ENCODE results near the gene NOXO1. TPM values are rescaled to one million over a fixed set of nuclear protein-coding genes. Genes with fewer than 3 reads are reported as not detected.

NOXO1 gene
- total and polyA plus RNA-seq, 10 of the 15 experiments (the other 5 are each of a cell fraction or from before 2014, with no cell fraction given) = 0.09 to 0.76 (median 0.26) TPM; not detected in 4

- TF ChIP-seq RELB (IDR thresholded peaks at IDR 0.05; ENCODE audit: low read depth) (no peak), FOXM1 (IDR thresholded peaks at IDR 0.05; ENCODE audit: low read depth, low read length) (peak; percentile 83), SMAD1 (IDR thresholded peaks at IDR 0.05; ENCODE audit: low read depth, partially characterized antibody) (no peak), TCF7 (IDR thresholded peaks at IDR 0.05; ENCODE audit: borderline replicate concordance) (0 out of 2 replicates have a peak, but pooled peaks have one; percentile 13), PAX5 (IDR thresholded peaks at IDR 0.05; ENCODE audit: borderline replicate concordance, low read depth, low read length) (peak; percentile 50; the same call in 1 of the 2 replicates), BHLHE40 (IDR thresholded peaks at IDR 0.05; ENCODE audit: borderline replicate concordance in 1 of 2, low read depth in 2 of 2, low read length in 1 of 2) (no peak; a peak in 1 of 4 replicates), ATF2 (IDR thresholded peaks at IDR 0.05; ENCODE audit: low read length) (peak; percentile 73; the same call in 1 of the 2 replicates), E2F8 (IDR thresholded peaks at IDR 0.05; ENCODE audit: low read depth, partially characterized antibody) (peak; percentile 34), TARDBP (IDR thresholded peaks at IDR 0.05; ENCODE audit: borderline replicate concordance) (peak; percentile 74; the same call in 1 of the 2 replicates), ESRRA (IDR thresholded peaks at IDR 0.05; ENCODE audit: low read length) (no peak), HDGF (IDR thresholded peaks at IDR 0.05) (no peak), RB1 (IDR thresholded peaks at IDR 0.05; ENCODE audit: borderline replicate concordance) (no peak), POU2F2 (IDR thresholded peaks at IDR 0.05; ENCODE audit: borderline replicate concordance, low read depth, low read length) (no peak; the same call in 2 of the 3 replicates), CBFB (IDR thresholded peaks at IDR 0.05; ENCODE audit: low read depth) (peak; percentile 4; the same call in 1 of the 2 replicates), GABPA (IDR thresholded peaks at IDR 0.05; ENCODE audit: low read depth) (no peak)
- TF ChIP-seq, protein P1, sequence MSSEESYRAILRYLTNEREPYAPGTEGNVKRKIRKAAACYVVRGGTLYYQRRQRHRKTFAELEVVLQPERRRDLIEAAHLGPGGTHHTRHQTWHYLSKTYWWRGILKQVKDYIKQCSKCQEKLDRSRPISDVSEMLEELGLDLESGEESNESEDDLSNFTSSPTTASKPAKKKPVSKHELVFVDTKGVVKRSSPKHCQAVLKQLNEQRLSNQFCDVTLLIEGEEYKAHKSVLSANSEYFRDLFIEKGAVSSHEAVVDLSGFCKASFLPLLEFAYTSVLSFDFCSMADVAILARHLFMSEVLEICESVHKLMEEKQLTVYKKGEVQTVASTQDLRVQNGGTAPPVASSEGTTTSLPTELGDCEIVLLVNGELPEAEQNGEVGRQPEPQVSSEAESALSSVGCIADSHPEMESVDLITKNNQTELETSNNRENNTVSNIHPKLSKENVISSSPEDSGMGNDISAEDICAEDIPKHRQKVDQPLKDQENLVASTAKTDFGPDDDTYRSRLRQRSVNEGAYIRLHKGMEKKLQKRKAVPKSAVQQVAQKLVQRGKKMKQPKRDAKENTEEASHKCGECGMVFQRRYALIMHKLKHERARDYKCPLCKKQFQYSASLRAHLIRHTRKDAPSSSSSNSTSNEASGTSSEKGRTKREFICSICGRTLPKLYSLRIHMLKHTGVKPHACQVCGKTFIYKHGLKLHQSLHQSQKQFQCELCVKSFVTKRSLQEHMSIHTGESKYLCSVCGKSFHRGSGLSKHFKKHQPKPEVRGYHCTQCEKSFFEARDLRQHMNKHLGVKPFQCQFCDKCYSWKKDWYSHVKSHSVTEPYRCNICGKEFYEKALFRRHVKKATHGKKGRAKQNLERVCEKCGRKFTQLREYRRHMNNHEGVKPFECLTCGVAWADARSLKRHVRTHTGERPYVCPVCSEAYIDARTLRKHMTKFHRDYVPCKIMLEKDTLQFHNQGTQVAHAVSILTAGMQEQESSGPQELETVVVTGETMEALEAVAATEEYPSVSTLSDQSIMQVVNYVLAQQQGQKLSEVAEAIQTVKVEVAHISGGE (CRISPR knock-in tag; IDR thresholded peaks at IDR 0.05) = no peak
Observed at GRCh38 chr16:1960665-1961630, 20.3 kb downstream of the NOXO1 start (continued).

All from GM12878 (cell line).